Uterus (tissue), 2 donors: ENCODE data around the gene SYTL2.
"Not testable (repeated sequence)": the region's sequence is repeated elsewhere in the genome, so short reads cannot be mapped to it uniquely, and the experiment has no call there.

Source experiments
- CTCF ChIP-seq, 4 experiments: fragments of 200-600 bp in 2 of 4; fragments of 450-650 bp in 2 of 4; sonication (generic) in 2 of 4; IDR thresholded peaks; one replicate each; pipeline ENCODE4 v1.5.1; 2016 to 2019; ENCODE audit warnings: antibody characterized with exemption in 4 of 4, mild to moderate bottlenecking in 2 of 4, moderate library complexity in 1 of 4
- POLR2A ChIP-seq, 2 donors: fragments of 450-650 bp; IDR thresholded peaks; one replicate each; pipeline ENCODE4 v1.6.1; 2016; ENCODE audit warnings: antibody characterized with exemption in 2 of 2, mild to moderate bottlenecking in 1 of 2, moderate library complexity in 1 of 2

- not testable (repeated sequence) for TF ChIP-seq CTCF, POLR2A (IDR thresholded peaks at IDR 0.05)
Measured at GRCh38 chr11:85840932-85841331, 30.0 kb upstream of the SYTL2 start.
